ENCODE data around the gene PTPRD.

DNA sequence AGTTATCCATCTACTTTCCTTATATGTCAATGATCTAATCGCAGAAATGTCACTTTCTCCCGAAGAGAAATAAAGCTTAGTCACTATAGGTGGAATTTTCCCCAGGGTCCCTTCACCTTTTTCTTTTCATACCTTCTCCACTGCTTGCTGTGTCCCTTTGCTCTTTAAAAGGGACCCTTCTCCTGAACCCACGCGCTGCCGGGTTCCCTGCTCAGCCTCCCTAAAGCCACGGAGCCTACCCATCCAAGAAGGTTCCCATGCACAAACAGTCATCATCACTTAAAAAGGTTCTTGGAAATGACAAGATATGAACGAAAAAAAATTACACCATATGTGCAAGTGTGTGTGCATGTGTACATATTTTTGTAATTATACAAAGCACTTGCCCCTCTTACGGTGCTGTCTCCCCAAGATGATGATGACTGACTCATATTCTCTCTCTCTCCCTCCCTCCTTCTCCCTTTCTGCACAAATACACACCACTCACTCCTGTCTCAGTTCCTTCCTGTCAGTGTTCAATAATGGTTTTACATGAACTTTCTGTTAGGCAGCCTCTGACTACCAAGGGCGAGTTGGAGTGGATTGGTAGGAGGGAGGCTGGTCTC is 1.5 kb upstream of the PTPRD start:
- TF ChIP-seq POLR2A (IDR thresholded peaks at IDR 0.05; ENCODE audit: low read depth, low read length) (no peak), POLR2AphosphoS5 (IDR thresholded peaks at IDR 0.05; ENCODE audit: low read depth, low read length) (no peak), TAF1 (IDR thresholded peaks at IDR 0.05; ENCODE audit: borderline replicate concordance, low read depth, low read length) (no peak)

Data from GM12892 (cell line).